T-helper 22 cell (primary cell): ENCODE data around the gene KCNH4.
"Not testable (repeated sequence)": the region's sequence is repeated elsewhere in the genome, so short reads cannot be mapped to it uniquely, and the experiment has no call there.

ENCODE experiments used
- DNase-seq: peaks from one replicate; pipeline ENCODE4 v3.0.0-alpha.2; 2020; ENCODE audit warnings: low read depth

The KCNH4 gene

GRCh38 chr17:42180922-42181850 is at the start of gene KCNH4:
Gene KCNH4, minus strand, starts transcription at chr17:42181142. Its CDS starts 197 bp downstream, at chr17:42180945.
- DNase-seq = peak; percentile 78

GRCh38 chr17:42230225-42230624 is 49.3 kb upstream of the KCNH4 start:
- DNase-seq = no peak

GRCh38 chr17:42227849-42228700 is 47.1 kb upstream of the KCNH4 start:
- no peak for DNase-seq

GRCh38 chr17:42225646-42226045 is 44.7 kb upstream of the KCNH4 start:
- no peak for DNase-seq

- no peak for DNase-seq
Measured at GRCh38 chr17:42224651-42225050, 43.7 kb upstream of the KCNH4 start.

GRCh38 chr17:42221886-42222745 is 41.2 kb upstream of the KCNH4 start:
- peak; percentile 23 for DNase-seq

- not testable (repeated sequence) for DNase-seq
Measured at GRCh38 chr17:42219280-42219679, 38.3 kb upstream of the KCNH4 start.

- DNase-seq = no peak
Measured at GRCh38 chr17:42214156-42214555, 33.2 kb upstream of the KCNH4 start.

- no peak for DNase-seq
Measured at GRCh38 chr17:42212382-42212781, 31.4 kb upstream of the KCNH4 start.

GRCh38 chr17:42211921-42212341 is 31.0 kb upstream of the KCNH4 start:
- not testable (repeated sequence) for DNase-seq

GRCh38 chr17:42210046-42210445 is 29.1 kb upstream of the KCNH4 start:
- DNase-seq = no peak

- not testable (repeated sequence) for DNase-seq
Measured at GRCh38 chr17:42206153-42206612, 25.2 kb upstream of the KCNH4 start.

GRCh38 chr17:42203354-42203753 is 22.4 kb upstream of the KCNH4 start:
- DNase-seq = no peak

GRCh38 chr17:42202696-42203095 is 21.8 kb upstream of the KCNH4 start:
- no peak for DNase-seq

- no peak for DNase-seq
Measured at GRCh38 chr17:42202159-42202558, 21.2 kb upstream of the KCNH4 start.

- no peak for DNase-seq
Measured at GRCh38 chr17:42201458-42201772, 20.5 kb upstream of the KCNH4 start.

- DNase-seq = no peak
Measured at GRCh38 chr17:42200706-42201457, 19.9 kb upstream of the KCNH4 start.

GRCh38 chr17:42199416-42200011 is 18.6 kb upstream of the KCNH4 start:
- DNase-seq = no peak

- DNase-seq = no peak
Measured at GRCh38 chr17:42198897-42199296, 18.0 kb upstream of the KCNH4 start.

- DNase-seq = no peak
Measured at GRCh38 chr17:42197564-42198156, 16.7 kb upstream of the KCNH4 start.
